GM12872 (cell line): ENCODE data around the gene SLC4A5.

Experiments
- TF ChIP-seq, protein P1 (sequence below): IDR thresholded peaks from 3 replicates; pipeline ENCODE4 v1.5.1; 2011; ENCODE audit warnings: low read depth, mild to moderate bottlenecking, low read length, moderate library complexity; ENCODE audit not compliant: insufficient read depth

Gene SLC4A5

DNA sequence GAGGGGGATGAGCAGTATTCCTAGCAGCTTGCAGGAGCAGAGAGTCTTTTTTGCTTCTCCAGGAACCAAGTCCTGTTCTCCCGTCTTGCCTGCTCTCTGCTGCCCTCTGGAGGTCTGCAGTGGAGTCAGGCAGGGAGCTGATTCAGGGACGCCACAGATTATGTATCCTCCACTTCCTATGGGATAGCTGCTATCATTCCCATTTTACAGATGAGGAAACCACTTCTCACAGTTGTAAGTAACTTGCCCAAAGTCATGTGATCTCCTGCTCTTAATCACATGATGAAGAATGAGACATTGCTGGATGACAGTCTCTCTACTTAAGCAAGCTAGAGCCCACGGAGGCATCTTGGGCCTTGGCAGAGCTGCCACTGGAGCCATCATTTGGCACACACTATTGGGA, 8.3 kb downstream of the SLC4A5 start:
- TF ChIP-seq, protein P1, sequence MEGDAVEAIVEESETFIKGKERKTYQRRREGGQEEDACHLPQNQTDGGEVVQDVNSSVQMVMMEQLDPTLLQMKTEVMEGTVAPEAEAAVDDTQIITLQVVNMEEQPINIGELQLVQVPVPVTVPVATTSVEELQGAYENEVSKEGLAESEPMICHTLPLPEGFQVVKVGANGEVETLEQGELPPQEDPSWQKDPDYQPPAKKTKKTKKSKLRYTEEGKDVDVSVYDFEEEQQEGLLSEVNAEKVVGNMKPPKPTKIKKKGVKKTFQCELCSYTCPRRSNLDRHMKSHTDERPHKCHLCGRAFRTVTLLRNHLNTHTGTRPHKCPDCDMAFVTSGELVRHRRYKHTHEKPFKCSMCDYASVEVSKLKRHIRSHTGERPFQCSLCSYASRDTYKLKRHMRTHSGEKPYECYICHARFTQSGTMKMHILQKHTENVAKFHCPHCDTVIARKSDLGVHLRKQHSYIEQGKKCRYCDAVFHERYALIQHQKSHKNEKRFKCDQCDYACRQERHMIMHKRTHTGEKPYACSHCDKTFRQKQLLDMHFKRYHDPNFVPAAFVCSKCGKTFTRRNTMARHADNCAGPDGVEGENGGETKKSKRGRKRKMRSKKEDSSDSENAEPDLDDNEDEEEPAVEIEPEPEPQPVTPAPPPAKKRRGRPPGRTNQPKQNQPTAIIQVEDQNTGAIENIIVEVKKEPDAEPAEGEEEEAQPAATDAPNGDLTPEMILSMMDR: peak; percentile 94

DNA sequence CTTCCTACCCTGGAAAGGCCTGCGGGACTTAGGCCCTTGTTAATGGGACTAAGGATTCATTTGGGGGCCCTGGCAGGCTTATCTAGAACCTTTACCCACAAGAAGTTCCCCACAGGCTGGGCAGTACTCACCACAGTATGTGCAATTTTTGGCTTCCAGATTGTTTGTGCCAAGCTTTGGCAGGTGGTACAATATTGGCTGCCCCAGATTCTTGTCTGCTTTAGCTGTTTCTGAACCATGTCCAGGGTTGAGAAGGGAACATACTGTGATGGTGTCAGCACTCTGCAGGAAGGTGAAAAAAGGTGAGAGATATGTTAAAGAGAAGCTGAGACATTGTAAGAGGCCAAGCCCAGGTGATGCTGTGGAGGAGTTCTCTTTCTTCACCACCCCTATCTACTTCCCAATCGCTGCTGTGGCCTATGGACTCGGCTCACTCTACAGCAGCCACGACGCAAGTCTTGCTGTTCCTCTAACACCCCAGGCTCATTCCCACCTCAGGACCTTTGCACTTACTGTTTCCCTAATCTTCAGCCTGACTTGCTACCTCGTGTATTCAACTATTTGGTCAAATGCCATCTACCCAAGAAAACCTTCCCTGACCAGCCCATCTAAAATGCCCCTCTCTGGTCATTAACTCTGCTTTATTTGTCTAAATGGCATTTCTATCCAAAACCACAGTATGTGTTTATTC, 9.2 kb downstream of the SLC4A5 start:
- TF ChIP-seq, protein P1: no peak

DNA sequence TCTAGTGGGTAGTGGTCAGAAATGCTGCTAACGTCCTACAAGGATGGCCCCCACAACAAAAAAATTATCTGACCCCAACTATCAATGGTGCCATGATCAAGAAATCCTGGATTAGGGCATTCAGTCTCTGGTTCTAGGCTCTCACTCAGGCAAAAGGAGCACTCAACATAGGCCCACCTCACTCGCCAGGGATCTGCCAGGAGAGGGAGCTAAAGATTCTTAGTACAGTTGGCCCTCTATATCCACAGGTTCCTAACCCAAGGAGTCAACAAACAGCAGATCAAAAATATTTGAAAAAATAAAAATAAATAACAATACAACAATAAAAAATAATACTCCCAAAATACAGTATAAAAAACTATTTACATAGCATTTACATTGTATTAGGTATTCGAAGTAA, 10.0 kb downstream of the SLC4A5 start:
- TF ChIP-seq, protein P1: peak; percentile 45; the same call in 2 of the 3 replicates

DNA sequence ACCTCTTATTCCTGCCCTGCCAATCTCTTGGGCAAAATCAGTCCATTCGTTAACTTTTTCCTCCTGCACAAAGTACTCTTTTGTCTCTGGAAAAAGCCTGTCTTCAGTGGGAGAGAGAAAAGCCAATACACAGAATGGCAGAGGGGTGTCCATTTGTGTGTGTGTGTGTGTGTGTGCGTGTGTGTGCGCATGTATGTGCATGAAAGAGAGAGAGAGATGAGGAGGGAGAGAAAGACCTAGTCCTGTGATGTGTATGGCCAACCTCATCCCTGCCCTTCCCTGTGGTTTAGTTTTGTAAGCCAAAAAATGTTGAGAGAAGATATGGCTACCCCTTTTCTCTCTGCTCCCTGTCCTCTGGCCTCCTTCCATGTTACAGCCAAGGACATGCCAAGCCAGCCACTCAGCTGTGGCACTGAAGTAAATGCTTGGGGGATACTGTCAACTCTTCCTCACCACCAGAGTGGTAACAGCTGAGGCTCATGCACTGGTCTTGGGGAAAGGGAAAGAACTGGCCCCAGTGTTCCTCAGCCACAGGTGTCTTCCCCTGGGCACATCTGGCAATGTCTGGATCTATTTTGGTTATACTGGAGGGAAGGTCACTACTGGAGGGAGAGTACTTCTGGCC, 10.6 kb downstream of the SLC4A5 start:
- TF ChIP-seq, protein P1: no peak

DNA sequence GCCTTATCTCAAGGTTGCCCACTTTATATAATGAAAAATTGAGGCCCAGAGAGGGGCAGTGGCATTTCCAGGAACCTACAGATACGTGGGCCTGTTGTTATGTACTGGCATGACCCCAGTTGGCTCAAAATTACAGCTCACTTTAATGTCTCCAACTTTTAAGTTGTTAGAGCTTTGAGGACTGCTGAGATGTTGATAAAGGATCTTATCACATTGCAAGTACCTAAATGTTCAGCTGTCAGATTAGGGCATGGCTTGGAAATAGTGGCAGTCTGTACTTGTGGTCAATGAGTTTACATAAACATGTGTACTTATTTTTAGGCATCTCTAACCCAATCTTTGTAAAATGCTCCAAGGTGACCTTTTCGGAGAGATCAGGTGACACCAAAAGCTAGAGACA, 14.6 kb downstream of the SLC4A5 start:
- TF ChIP-seq, protein P1: no peak

DNA sequence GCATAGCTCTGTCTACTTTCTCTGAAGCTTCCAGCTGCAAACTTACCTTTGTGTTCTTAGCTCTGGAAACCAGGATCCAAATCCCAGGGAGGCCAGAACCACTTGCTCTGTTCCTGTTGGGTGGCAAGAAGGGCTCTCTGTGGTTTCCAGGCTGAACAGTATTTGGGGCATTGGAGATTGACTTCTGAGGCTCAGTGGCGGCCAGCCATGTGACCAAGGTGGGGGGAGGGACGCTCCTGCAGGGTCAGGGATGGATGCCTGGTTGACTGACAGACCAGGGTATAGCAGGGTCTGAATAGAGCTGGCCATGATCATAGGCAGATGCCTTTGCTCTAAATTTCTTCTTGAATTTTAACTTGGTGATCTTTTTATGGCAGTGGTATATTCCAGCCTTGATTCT, 15.1 kb downstream of the SLC4A5 start:
- TF ChIP-seq, protein P1: no peak

DNA sequence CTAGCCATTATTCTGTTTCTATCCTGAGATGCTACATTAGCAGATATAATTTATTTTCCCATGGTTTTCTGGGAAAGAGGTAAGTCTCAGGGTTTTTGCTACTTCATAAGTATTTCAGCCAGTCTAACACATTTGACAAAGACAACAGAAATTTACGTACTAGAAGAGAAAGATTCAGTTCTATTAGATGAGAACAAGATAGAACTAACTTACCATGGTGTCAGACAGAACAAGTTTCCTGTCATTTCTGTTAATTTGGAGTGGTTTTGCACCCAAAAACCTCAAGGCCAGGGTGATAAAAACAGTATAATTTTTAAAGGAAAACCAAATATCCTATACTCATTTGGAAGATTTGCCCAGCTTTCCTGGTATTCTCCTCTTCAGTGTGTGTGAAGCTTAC, 15.6 kb downstream of the SLC4A5 start:
- TF ChIP-seq, protein P1: no peak
